Neural progenitor cell (in vitro differentiated cells): Measurements from ENCODE around the gene OTX2.

Experiments used
- CTCF ChIP-seq: fragments of 200-600 bp; sonication (generic); IDR thresholded peaks from 2 replicates; pipeline ENCODE4 v1.5.1; 2017; ENCODE audit warnings: antibody characterized with exemption, mild to moderate bottlenecking
- EZH2phosphoT487 ChIP-seq: fragments of 200-600 bp; sonication (generic); IDR thresholded peaks from 2 replicates; pipeline ENCODE4 v1.6.1; 2017; ENCODE audit warnings: antibody characterized with exemption

DNA sequence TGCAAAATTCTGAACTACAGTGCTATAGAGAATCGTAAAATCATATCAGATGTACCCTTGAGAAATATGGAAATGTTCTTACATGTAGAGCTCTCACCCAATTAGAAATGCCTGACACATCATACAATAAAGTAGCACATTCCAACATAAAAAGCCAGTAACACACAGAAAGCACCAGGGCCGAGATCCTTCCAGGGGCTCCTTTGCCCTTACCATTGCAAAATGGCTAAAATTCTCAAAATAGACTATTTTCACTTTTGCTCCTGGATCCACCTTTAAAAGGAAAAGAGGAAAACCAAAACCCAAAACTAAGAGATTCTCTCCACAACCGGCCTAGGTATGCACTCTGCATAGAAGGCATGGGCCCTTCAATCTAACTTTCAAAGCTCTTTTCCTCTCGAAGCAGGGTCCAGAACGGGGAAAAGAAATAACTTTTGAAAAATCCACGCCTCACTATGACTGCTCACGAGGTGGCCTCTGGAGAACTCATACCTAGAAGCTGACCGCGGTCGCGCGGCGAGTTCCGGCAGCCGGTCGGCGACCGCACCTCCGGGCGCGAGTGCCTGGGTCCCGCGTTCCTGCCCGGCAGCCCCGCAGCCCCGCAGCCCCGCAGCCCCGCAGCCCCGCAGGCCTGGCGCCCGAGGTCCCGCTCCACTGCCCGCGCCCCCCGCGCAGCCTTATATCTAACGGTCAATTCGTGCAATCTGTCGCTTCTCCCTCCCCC is 2.7 kb downstream of the OTX2 start:
- no peak for TF ChIP-seq CTCF
- TF ChIP-seq EZH2phosphoT487, result no peak
